Endothelial cell of umbilical vein (primary cell): ENCODE results near the gene GLYATL1B. TPM values are rescaled to one million over a fixed set of nuclear protein-coding genes. Genes with fewer than 3 reads are reported as not detected.
"Not testable (repeated sequence)": the region's sequence is repeated elsewhere in the genome, so short reads cannot be mapped to it uniquely, and the experiment has no call there.

Experiments used
- BruUV-seq: library from RNA; stranded (reverse); fragments of 400-500 nt; replicated peaks from 2 replicates; lab custom pipeline; 2021; lab: Mats Ljungman, UMichigan
- CTCF ChIA-PET: fragments of 300-600, 350-600 bp; sonication (Branson Sonifier 250); formaldehyde crosslinking; loops from one replicate; lab custom pipeline; 2021; ENCODE audit warnings: antibody characterized with exemption, inconsistent platforms; lab: Charles Lee
- POLR2A ChIA-PET: fragments of 300-600, 350-600 bp; sonication (Branson Sonifier 250); formaldehyde crosslinking; loops from one replicate; lab custom pipeline; 2021; ENCODE audit warnings: antibody characterized with exemption, inconsistent platforms; lab: Charles Lee
- DNase-seq: peaks from one replicate; pipeline ENCODE4 v3.0.0-alpha.2; 2011; ENCODE audit warnings: low read depth, low spot score
- FAIRE-seq: peaks from 2 replicates; lab custom pipeline; 2011; peaks lifted over from hg19 to GRCh38; lab: Jason Lieb, UNC
- H2AFZ ChIP-seq: 2 replicates; pipeline ENCODE4 v1.6.0; 2012; ENCODE audit warnings: low read depth, low read length, control low read depth, inconsistent platforms
- H3K27ac ChIP-seq: 2 replicates; pipeline ENCODE4 v1.5.1; 2011; ENCODE audit warnings: low read depth, mild to moderate bottlenecking, control low read depth, low read length, moderate library complexity; ENCODE audit not compliant: insufficient read depth
- H3K27me3 ChIP-seq, 2 experiments: 2 replicates each; pipeline versions ENCODE4 v1.6.0 to v1.6.1; 2011; ENCODE audit warnings: low read length in 2 of 2, mixed read lengths in 1 of 2; ENCODE audit not compliant: control insufficient read depth in 2 of 2, insufficient read depth in 2 of 2
- H3K36me3 ChIP-seq, 2 experiments: 2 replicates in 1 of 2; 3 replicates in 1 of 2; pipeline ENCODE4 v1.5.1; 2011; ENCODE audit warnings: low read length in 2 of 2, mild to moderate bottlenecking in 1 of 2, moderate library complexity in 1 of 2; ENCODE audit not compliant: control insufficient read depth in 2 of 2, insufficient read depth in 2 of 2; ENCODE audit errors: extremely low read depth in 1 of 2
- H3K4me1 ChIP-seq: 3 replicates; pipeline ENCODE4 v1.5.1; 2011; ENCODE audit warnings: mild to moderate bottlenecking, low read length; ENCODE audit not compliant: control insufficient read depth, insufficient read depth; ENCODE audit errors: extremely low read depth
- H3K4me2 ChIP-seq: 2 replicates; pipeline ENCODE4 v1.6.1; 2011; ENCODE audit warnings: low read length, control low read depth, mixed read lengths; ENCODE audit not compliant: insufficient read depth
- H3K4me3 ChIP-seq, 3 experiments: fragments of 200-600 bp in 1 of 3; sonication (generic), shearing (Covaris generic) in 1 of 3; replicated peaks in 1 of 3; 2 replicates each; pipeline ENCODE4 v1.5.1; 2011 to 2016; ENCODE audit warnings: control low read depth in 3 of 3, low read length in 3 of 3, mild to moderate bottlenecking in 2 of 3, inconsistent platforms in 1 of 3, low read depth in 1 of 3, moderate library complexity in 1 of 3; ENCODE audit not compliant: insufficient read depth in 1 of 3
- H3K79me2 ChIP-seq: 2 replicates; pipeline ENCODE4 v1.6.0; 2012; ENCODE audit warnings: low read length, inconsistent platforms; ENCODE audit not compliant: control insufficient read depth, insufficient read depth
- H3K9ac ChIP-seq: replicated peaks from 2 replicates; pipeline ENCODE3; 2011; ENCODE audit warnings: low read length, control low read depth; ENCODE audit not compliant: insufficient read depth; ENCODE audit errors: extremely low read depth
- H3K9me1 ChIP-seq: replicated peaks from 3 replicates; pipeline ENCODE4 v1.6.0; 2011; ENCODE audit warnings: mild to moderate bottlenecking, low read length; ENCODE audit not compliant: control insufficient read depth, insufficient read depth; ENCODE audit errors: extremely low read depth
- H3K9me3 ChIP-seq: replicated peaks from 2 replicates; pipeline ENCODE4 v1.5.1; 2012; ENCODE audit warnings: low read length, inconsistent platforms; ENCODE audit not compliant: control insufficient read depth, insufficient read depth
- H4K20me1 ChIP-seq: replicated peaks from 2 replicates; pipeline ENCODE3; 2011; ENCODE audit warnings: mild to moderate bottlenecking, low read length; ENCODE audit not compliant: control insufficient read depth, insufficient read depth; ENCODE audit errors: extremely low read depth
- FOS ChIP-seq: IDR thresholded peaks from 2 replicates; pipeline ENCODE4 v1.6.1; 2011; ENCODE audit warnings: mild to moderate bottlenecking, low read length, moderate library complexity, borderline replicate concordance; ENCODE audit not compliant: insufficient read depth
- JUN ChIP-seq: IDR thresholded peaks from 2 replicates; pipeline ENCODE4 v1.6.1; 2011; ENCODE audit warnings: borderline replicate concordance, low read depth; ENCODE audit not compliant: insufficient read length, insufficient read depth
- MYC ChIP-seq: IDR thresholded peaks from one replicate; pipeline ENCODE4 v1.6.1; 2011; ENCODE audit warnings: mild to moderate bottlenecking, low read depth, low read length
- POLR2A ChIP-seq: IDR thresholded peaks from 2 replicates; pipeline ENCODE4 v1.6.1; 2012; ENCODE audit warnings: low read depth, mild to moderate bottlenecking, control low read depth, low read length
- POLR2AphosphoS5 ChIP-seq: IDR thresholded peaks from 2 replicates; pipeline ENCODE4 v1.6.1; 2012; ENCODE audit warnings: low read depth, mild to moderate bottlenecking, control low read depth, low read length, moderate library complexity; ENCODE audit not compliant: insufficient read depth
- dilution Hi-C: fragments of 300-500 bp; cut with MboI; formaldehyde crosslinking; loops from one replicate; pipeline ENCODE4 v1.15.0; 2019; ENCODE audit warnings: low sequenced_read_pairs; ENCODE audit not compliant: extremely low pct_ligation_motif_present
- intact Hi-C: fragments of 100-400 bp; cut with micrococcal nuclease; formaldehyde crosslinking; loops from one replicate; pipeline ENCODE4 v1.10.0; 2022
- polyA plus RNA-seq, 4 experiments: library from polyadenylated mRNA; depleted of rRNA in 3 of 4; stranded (reverse) in 3 of 4; unstranded in 1 of 4; fragments of >200 nt; gene quantifications; 2 replicates each; pipeline versions ENCODE4 v1.2.1 to v1.2.3, GENCODE V29; 2011 to 2012; ENCODE audit warnings: missing spikeins in 1 of 4
- total RNA-seq: library from RNA; stranded (reverse); gene quantifications from 2 replicates; pipeline ENCODE4 v1.2.3, GENCODE V29; 2021

The GLYATL1B gene
- total and polyA plus RNA-seq, 2 donors (not counting 3 experiments of a cell fraction or from before 2014, with no cell fraction given), result not detected

DNA sequence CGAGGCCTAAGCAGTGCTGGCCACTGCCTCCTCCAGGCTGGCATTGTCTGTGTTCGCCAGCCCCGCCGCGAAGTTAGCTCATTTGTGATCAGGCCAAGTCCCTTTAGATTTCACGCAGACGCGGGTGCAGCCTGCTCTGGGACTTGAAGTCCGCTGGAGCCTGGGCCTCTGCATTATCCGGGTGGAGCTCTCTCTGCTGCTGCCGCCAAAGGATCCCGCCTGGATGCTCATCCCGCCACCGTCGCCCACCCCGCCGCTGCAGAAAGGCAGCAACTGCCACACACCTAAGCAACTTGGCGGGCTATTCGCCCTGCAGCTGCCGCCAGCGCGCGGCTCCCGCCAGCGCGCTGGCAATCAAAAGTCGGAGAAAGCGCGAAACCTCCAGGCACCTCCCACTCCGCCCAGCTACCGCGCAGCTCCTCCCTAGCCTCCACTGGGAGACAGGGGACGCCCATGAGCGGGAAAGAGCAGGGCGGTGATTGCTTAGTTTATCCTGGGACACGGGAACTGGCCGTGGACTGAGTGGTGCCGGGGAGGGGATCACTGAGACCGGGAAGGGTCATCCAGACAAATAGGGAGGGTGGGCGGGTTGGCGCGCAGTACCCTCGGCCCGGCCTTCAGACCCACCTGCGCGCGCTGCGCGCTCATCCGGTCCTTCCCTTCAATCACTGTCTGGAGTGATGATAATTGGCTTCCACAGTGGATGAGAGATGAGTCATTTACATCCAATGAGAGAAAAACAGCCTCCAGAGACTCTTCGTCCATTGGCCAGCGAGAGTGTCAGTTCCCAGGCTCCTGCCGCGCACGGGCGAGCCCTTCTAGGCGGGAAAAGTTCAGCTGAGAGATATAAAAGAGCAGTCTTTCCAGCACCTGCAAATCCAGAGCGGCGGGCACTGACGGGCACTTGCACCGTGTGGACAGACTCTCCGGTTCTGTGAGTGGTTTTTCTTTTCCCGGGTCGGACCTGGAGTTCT, 20.5 kb downstream of the GLYATL1B start, which contains the start of gene FAM111B:
Gene FAM111B, plus strand, starts transcription at position 875 of the 974 bp plus-strand sequence. CDS start 2,389 bp downstream, outside the sequence.
- Histone ChIP-seq H3K27me3 (peaks cover 0 to 3% of the 10 kb centered on the region in 2 experiments), H3K9ac (peak within 1 kb of the TSS; percentile 61), H3K9me1 (no peaks in the 10 kb centered on the region), H3K4me2 (peak within 1 kb of the TSS; percentile 70), H3K4me3 (peak within 1 kb of the TSS; percentile 44 to 74 (median 56)), H2AFZ (peak within 1 kb of the TSS; percentile 96), H3K27ac (peak within 1 kb of the TSS; percentile 39), H3K9me3 (no peaks in the 10 kb centered on the region), H4K20me1 (no peaks in the 10 kb centered on the region), H3K4me1 (peaks cover 20% of the 10 kb centered on the region), H3K79me2 (peaks cover 7% of the 10 kb centered on the region), H3K36me3 (no peaks in the 10 kb centered on the region)
- no peak for TF ChIP-seq MYC
- TF ChIP-seq POLR2A, result peak; percentile 29
- TF ChIP-seq POLR2AphosphoS5, result no peak
- peak; percentile 71 for TF ChIP-seq FOS
- peak; percentile 74 for TF ChIP-seq JUN
- intact Hi-C loops (loop anchor here (1.0 to 2.0 kb wide), 3 partner anchors 14 to 528 kb away; partner anchors contain the start of genes FAM111A and ZFP91), dilution Hi-C loops (no loop called here)
- CTCF ChIA-PET, result interaction anchor here (0.7 to 4.5 kb wide), 10 partner anchors 9 to 65 kb away, joined by 3 to 47 read pairs (median 8); partner anchors contain the start of genes DTX4 and FAM111A
- DNase-seq (peak; percentile 91), FAIRE-seq (peak; percentile 83)
- POLR2A ChIA-PET, result interaction anchor here (0.8 kb wide), 1 partner anchor 50 kb away, joined by 5 read pairs; no protein-coding TSS in a partner anchor
- BruUV-seq, result no TSS peak

DNA sequence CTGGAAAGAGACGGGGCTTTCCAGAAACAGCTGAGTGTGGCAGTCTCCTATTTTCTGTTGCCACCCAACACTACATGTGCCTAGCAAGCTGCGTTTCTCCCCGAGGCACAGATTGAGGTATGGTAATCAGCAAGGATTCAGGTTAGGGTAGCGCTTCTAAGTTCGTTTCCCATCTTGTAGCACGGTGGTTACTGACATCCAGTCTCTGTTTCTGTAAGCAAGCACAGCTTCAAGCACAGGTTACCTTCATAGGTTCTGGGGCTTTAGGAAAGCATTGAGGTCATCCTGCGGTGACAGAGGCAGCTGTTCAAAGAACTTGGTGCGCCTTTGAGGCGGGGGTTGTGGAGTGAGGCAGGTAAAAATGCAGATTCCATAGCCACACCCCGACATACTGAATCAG, 21.6 kb downstream of the GLYATL1B start:
- intact Hi-C loops, result loop anchor here (1.0 to 2.0 kb wide), 3 partner anchors 13 to 529 kb away; partner anchors contain the start of genes FAM111A and ZFP91
- H3K27me3 ChIP-seq, FAIRE-seq, POLR2A ChIA-PET, H3K79me2 ChIP-seq, H3K27ac ChIP-seq, H3K36me3 ChIP-seq, H3K9me3 ChIP-seq, dilution Hi-C loops, BruUV-seq, H4K20me1 ChIP-seq, H3K9me1 ChIP-seq: not testable (repeated sequence)
- Histone ChIP-seq H3K4me2 (peak overlapping the region; percentile 70), H2AFZ (peak overlapping the region; percentile 91), H3K4me1 (peaks cover 17% of the 10 kb centered on the region), H3K4me3 (peak overlapping the region; percentile 31 to 74 (median 56)), H3K9ac (peak overlapping the region; percentile 61)
- CTCF ChIA-PET, result interaction anchor here (1.9 to 4.5 kb wide), 4 partner anchors 28 to 64 kb away, joined by 7 to 47 read pairs (median 20); partner anchors contain the start of genes DTX4 and FAM111A
- DNase-seq, result peak; percentile 13
